Testis (tissue), 3 donors: ENCODE data around the gene DNMT3L. TPM values are rescaled to one million over a fixed set of nuclear protein-coding genes. Genes with fewer than 3 reads are reported as not detected.

Experiments used
- DNase-seq: peaks from one replicate; pipeline ENCODE4 v3.0.0-alpha.2; 2019
- H3K27ac ChIP-seq, 2 donors: fragments of 200-600 bp; sonication (generic); one replicate each; pipeline ENCODE4 v1.5.1; 2019
- H3K27me3 ChIP-seq: fragments of 200-600 bp; sonication (generic); one replicate; pipeline ENCODE4 v1.5.1; 2019
- H3K36me3 ChIP-seq: fragments of 200-600 bp; sonication (generic); one replicate; pipeline ENCODE4 v1.5.1; 2017; ENCODE audit warnings: low read depth; ENCODE audit errors: missing control alignments
- H3K4me1 ChIP-seq: fragments of 200-600 bp; sonication (generic); one replicate; pipeline ENCODE4 v1.5.1; 2019
- H3K4me3 ChIP-seq, 2 donors: fragments of 200-600 bp; sonication (generic); one replicate each; pipeline ENCODE4 v1.5.1; 2017 to 2019
- H3K9me3 ChIP-seq: fragments of 200-600 bp; sonication (generic); one replicate; pipeline ENCODE4 v1.5.1; 2017
- CTCF ChIP-seq, 3 experiments: fragments of 450-650 bp in 2 of 3; fragments of 200-600 bp in 1 of 3; sonication (generic) in 1 of 3; IDR thresholded peaks; one replicate each; pipeline ENCODE4 v1.5.1; 2016 to 2019; ENCODE audit warnings: antibody characterized with exemption in 3 of 3, mild to moderate bottlenecking in 2 of 3, moderate library complexity in 1 of 3
- POLR2A ChIP-seq: fragments of 450-650 bp; IDR thresholded peaks from one replicate; pipeline ENCODE4 v1.6.1; 2017; ENCODE audit warnings: antibody characterized with exemption, mild to moderate bottlenecking, moderate library complexity
- WGBS, 2 donors: methylation state at CpG; one replicate each; pipeline ENCODE4 v1.1.5; 2018; 5-methylcytosine and 5-hydroxymethylcytosine counted together
- intact Hi-C: fragments of 100-400 bp; cut with DNase I; formaldehyde crosslinking; loops from one replicate; pipeline ENCODE4 v1.15.1; 2023; ENCODE audit warnings: low total_unique reads
- polyA plus RNA-seq: library from polyadenylated mRNA; stranded (reverse); fragments of 350-450 nt; fragmentation: Illumina TruSeq; extraction: RNeasy Lipid Tissue Mini Kit (QIAGEN cat#74804); gene quantifications from one replicate; pipeline ENCODE4 v1.2.3, GENCODE V29; 2014; ENCODE audit warnings: low read depth, low replicate concordance; ENCODE audit not compliant: insufficient read depth
- total RNA-seq, 2 donors: library from RNA; depleted of rRNA; stranded (reverse); fragments of >200 nt; gene quantifications; one replicate each; pipeline ENCODE4 v1.2.3, GENCODE V29; 2016

DNMT3L gene
- total and polyA plus RNA-seq, 3 donors from 2014 or later, result 0.24 to 0.87 (median 0.71) TPM

- TF ChIP-seq CTCF (IDR thresholded peaks at IDR 0.05), result no peak
- no peak for TF ChIP-seq POLR2A
- Histone ChIP-seq H3K36me3 (no peaks in the 10 kb centered on the region), H3K27me3 (no peaks in the 10 kb centered on the region), H3K27ac (peak overlapping the region; percentile 59 to 87), H3K4me3 (peak overlapping the region; percentile 78 to 83), H3K4me1 (peaks cover 54% of the 10 kb centered on the region), H3K9me3 (no peaks in the 10 kb centered on the region)
- intact Hi-C loops, result no loop called here
- 60 to 61% methylated on average over 2 to 13 of the region's 13 CpGs for WGBS, 2 donors
- DNase-seq, result no peak
These were observed 39.4 kb upstream of the DNMT3L start for GRCh38 chr21:44301141-44301540.

- H3K4me1 ChIP-seq, result peaks cover 51% of the 10 kb centered on the region
- 0 to 2% methylated on average over 11 to 31 of the region's 67 CpGs for WGBS, 2 donors
- TF ChIP-seq CTCF (IDR thresholded peaks at IDR 0.05) (no peak), POLR2A (no peak)
These were observed 38.7 kb upstream of the DNMT3L start for GRCh38 chr21:44300262-44300959.

GRCh38 chr21:44299458-44300261 lies 38.0 kb upstream of the DNMT3L start, which contains the start of gene PFKL:
PFKL (plus strand) TSS chr21:44300053; CDS start chr21:44300106, 53 bp downstream.
- intact Hi-C loops, result no loop called here
- Histone ChIP-seq H3K36me3 (no peaks in the 10 kb centered on the region), H3K27me3 (no peaks in the 10 kb centered on the region), H3K9me3 (no peaks in the 10 kb centered on the region), H3K27ac (peak within 1 kb of the TSS; percentile 87 to 94), H3K4me1 (peaks cover 51% of the 10 kb centered on the region), H3K4me3 (peak within 1 kb of the TSS; percentile 78 to 83)
- 1% methylated on average over 30 to 35 of the region's 94 CpGs for WGBS, 2 donors
- peak; percentile 74 for DNase-seq
- TF ChIP-seq CTCF (IDR thresholded peaks at IDR 0.05), result no peak
- TF ChIP-seq POLR2A, result no peak

More at GRCh38 chr21:44300262-44300959, 38.7 kb upstream of the DNMT3L start:
- intact Hi-C loops, result no loop called here
- Histone ChIP-seq H3K4me3 (peak overlapping the region; percentile 78 to 83), H3K9me3 (no peaks in the 10 kb centered on the region), H3K36me3 (no peaks in the 10 kb centered on the region), H3K27ac (peak overlapping the region; percentile 59 to 87), H3K27me3 (no peaks in the 10 kb centered on the region)
- DNase-seq, result peak; percentile 70

- intact Hi-C loops, result no loop called here
- no peak for DNase-seq
- Histone ChIP-seq H3K9me3 (no peaks in the 10 kb centered on the region), H3K4me3 (peak overlapping the region; percentile 77 to 78), H3K27ac (peak overlapping the region; percentile 87 to 94), H3K27me3 (no peaks in the 10 kb centered on the region), H3K36me3 (no peaks in the 10 kb centered on the region), H3K4me1 (peaks cover 50% of the 10 kb centered on the region)
- no peak for TF ChIP-seq POLR2A
- no peak for TF ChIP-seq CTCF (IDR thresholded peaks at IDR 0.05)
- WGBS, 2 donors, result 20 to 23% methylated on average over 10 of the region's 10 CpGs
These were observed 37.4 kb upstream of the DNMT3L start for GRCh38 chr21:44299085-44299457.
